Activated naive CD4-positive, alpha-beta T cell treated with anti-CD3 and anti-CD28 coated beads, Interleukin-2, amount 50 U/mL, for 72 hours (primary cell): Measurements from ENCODE around the gene RHOT2. TPM values are rescaled to one million over a fixed set of nuclear protein-coding genes. Genes with fewer than 3 reads are reported as not detected.
A peak's percentile ranks its signal among the peaks of the same experiment; 100 is the strongest.

ENCODE experiments used
- ATAC-seq, 2 donors: fragments of 150-1000 bp; cut with Tn5 transposase; 2 replicates each; pipeline ENCODE4 v1.10.0; 2021; ENCODE audit warnings: mild to moderate bottlenecking in 2 of 2, moderate library complexity in 2 of 2
- DNase-seq, 2 donors: peaks; one replicate each; pipeline ENCODE4 v3.0.0; 2021 to 2022; ENCODE audit warnings: low spot score in 2 of 2
- H3K27ac Mint-ChIP-seq, 2 donors: one replicate each; pipeline ENCODE4 v1.8.0; 2022; ENCODE audit warnings: mild to moderate bottlenecking in 2 of 2, mixed read lengths in 2 of 2
- H3K36me3 Mint-ChIP-seq, 2 donors: one replicate each; pipeline ENCODE4 v1.8.0; 2022; ENCODE audit warnings: mixed read lengths in 2 of 2
- H3K9me3 Mint-ChIP-seq, 2 donors: one replicate each; pipeline ENCODE4 v1.8.0; 2022; ENCODE audit warnings: mixed read lengths in 2 of 2
- total RNA-seq, 2 donors: library from RNA; stranded (reverse); gene quantifications; one replicate each; pipeline ENCODE4 v1.2.3, GENCODE V29; 2022

Gene RHOT2
- total RNA-seq = 100 to 1,000 TPM; 112 to 118 TPM

DNA sequence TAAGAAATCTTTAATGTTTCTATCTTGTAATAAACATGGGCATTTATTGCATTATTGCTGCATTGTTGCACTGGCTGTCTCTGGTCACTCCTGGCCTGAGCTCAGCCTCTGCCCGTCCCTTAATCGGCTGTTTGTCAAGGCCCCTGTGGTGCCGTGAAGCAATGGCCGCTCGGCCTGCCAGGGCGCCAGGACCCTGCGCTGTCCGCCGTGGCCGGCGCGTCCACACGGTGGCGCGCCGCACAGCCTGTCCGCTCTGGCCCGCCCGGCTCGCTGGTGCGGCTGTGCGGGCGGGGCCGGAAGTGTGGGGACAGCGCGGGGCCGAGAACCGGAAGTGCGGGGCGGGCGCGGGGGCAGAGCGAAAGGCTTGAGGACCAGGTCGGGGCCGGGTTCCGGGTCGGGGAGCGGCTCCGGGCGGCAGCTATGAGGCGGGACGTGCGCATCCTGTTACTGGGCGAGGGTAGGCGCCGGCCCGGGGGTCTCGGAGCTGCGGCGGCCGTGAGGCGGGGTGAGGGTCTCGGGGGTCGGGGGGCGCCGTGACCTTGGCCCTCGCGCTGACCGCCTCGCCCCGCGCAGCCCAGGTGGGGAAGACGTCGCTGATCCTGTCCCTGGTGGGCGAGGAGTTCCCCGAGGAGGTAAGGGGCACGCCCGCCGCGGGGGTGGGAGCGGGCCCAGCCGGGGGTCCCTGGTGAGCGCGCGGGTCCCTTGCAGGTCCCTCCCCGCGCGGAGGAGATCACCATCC, at the start of gene RHOT2:
Gene RHOT2 (plus strand): TSS at position 353 of the 739 bp plus-strand sequence. CDS start 68 bp downstream, at position 421.
- ATAC-seq (peak; percentile 95 to 97), DNase-seq (peak; percentile 96 to 97)
- peak within 1 kb of the TSS; percentile 87 for H3K27ac Mint-ChIP-seq
- H3K9me3 Mint-ChIP-seq = no peaks in the 10 kb centered on the region
- H3K36me3 Mint-ChIP-seq = no peaks in the 10 kb centered on the region

GRCh38 chr16:619476-620100, 48.3 kb upstream of the RHOT2 start:
- Mint-ChIP-seq H3K36me3 (no peaks in the 10 kb centered on the region), H3K27ac (peak overlapping the region in 1 of 2 donors; percentile 44), H3K9me3 (no peaks in the 10 kb centered on the region)
- DNase-seq = no peak
- ATAC-seq = no peak

- no peak for ATAC-seq
- no peak for DNase-seq
- H3K9me3 Mint-ChIP-seq = no peaks in the 10 kb centered on the region
- H3K27ac Mint-ChIP-seq = no peak overlapping the region
- no peaks in the 10 kb centered on the region for H3K36me3 Mint-ChIP-seq
Measured at GRCh38 chr16:620700-621525, 47.0 kb upstream of the RHOT2 start.

DNA sequence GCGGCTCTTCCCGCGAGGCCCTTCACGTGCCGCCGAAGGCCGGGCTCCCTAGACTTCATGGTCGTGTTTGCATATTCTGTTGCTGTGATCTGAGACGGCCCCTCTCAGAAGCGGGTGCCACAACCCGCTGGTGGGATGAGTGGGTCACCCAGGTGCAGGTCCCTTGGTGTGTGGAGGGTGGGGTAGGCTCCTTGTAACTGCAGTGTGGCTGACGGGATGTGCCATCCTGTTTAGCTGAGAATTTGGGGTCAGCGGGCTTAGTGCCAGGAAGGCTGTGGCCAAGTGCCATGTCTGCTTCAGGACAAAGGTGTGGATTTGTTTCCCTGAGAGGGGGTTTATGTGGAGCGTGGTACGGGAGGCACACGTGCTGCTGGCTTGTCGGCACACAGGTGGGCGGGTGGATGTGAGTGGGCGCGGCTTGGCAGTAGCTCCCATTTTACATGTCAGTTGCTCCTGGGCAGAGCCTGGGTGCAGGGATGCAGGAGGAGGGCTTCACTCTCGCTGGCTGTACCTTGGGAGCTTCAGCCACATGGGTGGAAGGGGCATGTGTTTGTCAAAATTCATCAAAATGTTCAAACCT, 46.3 kb upstream of the RHOT2 start:
- DNase-seq (no peak), ATAC-seq (no peak)
- no peaks in the 10 kb centered on the region for H3K36me3 Mint-ChIP-seq
- no peaks in the 10 kb centered on the region for H3K9me3 Mint-ChIP-seq
- H3K27ac Mint-ChIP-seq = no peak overlapping the region

DNA sequence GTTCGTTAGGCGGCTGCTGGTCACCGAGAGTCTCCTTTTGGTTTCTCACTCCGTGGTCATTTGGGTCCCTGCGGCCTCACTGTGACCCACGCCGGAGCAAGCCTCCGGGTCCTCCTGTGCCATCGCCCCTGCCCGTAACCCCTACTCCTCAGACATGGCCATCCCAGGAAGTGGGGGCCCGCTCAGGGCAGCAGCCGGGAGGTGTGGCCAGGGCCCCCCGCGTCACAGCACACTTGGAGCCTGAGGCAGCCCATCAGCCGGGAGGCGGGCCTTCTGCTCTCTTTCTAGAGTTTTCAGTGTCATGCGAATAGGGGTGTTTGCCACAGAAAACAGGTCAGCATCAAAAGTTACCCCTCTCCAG, 45.0 kb upstream of the RHOT2 start:
- no peak for ATAC-seq
- DNase-seq = no peak
- Mint-ChIP-seq H3K9me3 (no peaks in the 10 kb centered on the region), H3K27ac (no peak overlapping the region), H3K36me3 (no peaks in the 10 kb centered on the region)

DNA sequence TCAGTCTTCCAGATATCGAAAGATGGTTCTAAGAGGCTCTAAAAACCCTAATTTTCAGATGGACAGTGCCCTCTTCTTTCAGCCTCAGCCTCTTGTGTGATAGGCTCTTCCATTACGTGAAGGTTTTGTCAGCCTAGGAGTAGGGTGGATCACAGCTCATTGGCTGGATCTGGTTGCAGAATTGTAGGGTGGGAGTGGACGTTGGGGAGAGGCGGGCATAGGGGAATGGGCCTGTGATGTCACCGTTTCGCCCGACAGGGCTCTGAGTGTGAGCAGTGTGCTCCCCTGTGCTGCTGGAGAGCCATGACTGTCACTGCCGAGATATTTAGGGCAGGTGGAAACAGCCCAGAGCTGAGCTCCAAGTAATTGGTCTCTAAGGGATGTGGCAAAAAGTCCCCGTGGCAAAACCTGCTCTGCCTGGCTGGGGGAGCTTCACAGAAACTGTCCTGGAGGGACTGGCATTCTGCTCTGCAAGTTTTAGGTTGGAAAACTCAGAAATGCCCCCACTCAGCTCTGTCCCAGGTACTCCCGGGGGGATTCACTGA, 43.3 kb upstream of the RHOT2 start:
- ATAC-seq = no peak
- Mint-ChIP-seq H3K36me3 (no peaks in the 10 kb centered on the region), H3K27ac (no peak overlapping the region), H3K9me3 (no peaks in the 10 kb centered on the region)
- no peak for DNase-seq

DNA sequence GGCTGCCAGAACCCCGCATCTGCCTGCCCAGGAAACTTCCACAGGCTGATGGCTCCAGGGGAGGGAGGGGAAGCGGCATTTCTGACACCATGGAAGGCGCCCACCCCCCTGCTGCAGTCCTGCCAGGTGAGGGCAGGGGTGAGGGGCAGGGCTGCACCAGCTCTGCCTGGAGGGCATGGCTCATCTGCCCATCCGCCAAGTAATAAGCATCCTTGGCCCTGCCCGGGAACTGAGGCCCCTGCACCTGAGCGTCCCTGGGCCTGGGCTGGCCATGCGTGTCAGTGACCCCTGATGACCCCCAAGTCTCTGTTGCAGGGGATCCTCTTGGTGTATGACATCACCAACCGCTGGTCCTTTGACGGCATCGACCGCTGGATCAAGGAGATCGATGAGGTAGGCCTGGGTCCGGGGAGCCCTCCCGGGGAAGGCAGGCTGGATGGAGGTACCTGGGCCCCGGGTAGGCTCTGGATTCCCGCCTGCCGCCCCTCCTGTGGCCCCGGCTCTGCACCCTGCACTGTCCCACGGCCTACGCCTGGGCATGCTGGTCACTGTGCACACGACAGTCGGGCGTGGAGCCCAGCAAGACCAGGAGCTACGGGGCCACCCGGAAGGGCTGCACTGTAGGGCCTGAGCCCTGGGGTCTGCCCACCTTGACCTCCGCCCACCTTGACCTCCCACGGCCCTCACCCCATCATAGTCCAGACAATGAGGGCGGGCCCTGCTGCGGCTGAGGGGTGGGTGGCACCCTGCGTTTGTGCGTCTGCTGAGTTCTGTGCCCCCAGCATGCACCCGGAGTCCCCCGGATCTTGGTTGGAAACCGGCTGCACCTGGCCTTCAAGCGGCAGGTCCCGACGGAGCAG, 42.6 kb upstream of the RHOT2 start:
- Mint-ChIP-seq H3K9me3 (no peaks in the 10 kb centered on the region), H3K36me3 (no peaks in the 10 kb centered on the region), H3K27ac (no peak overlapping the region)
- no peak for DNase-seq
- ATAC-seq = no peak

GRCh38 chr16:625977-626765, 41.8 kb upstream of the RHOT2 start:
- Mint-ChIP-seq H3K36me3 (no peaks in the 10 kb centered on the region), H3K27ac (peak overlapping the region in 1 of 2 donors; percentile 50)

DNA sequence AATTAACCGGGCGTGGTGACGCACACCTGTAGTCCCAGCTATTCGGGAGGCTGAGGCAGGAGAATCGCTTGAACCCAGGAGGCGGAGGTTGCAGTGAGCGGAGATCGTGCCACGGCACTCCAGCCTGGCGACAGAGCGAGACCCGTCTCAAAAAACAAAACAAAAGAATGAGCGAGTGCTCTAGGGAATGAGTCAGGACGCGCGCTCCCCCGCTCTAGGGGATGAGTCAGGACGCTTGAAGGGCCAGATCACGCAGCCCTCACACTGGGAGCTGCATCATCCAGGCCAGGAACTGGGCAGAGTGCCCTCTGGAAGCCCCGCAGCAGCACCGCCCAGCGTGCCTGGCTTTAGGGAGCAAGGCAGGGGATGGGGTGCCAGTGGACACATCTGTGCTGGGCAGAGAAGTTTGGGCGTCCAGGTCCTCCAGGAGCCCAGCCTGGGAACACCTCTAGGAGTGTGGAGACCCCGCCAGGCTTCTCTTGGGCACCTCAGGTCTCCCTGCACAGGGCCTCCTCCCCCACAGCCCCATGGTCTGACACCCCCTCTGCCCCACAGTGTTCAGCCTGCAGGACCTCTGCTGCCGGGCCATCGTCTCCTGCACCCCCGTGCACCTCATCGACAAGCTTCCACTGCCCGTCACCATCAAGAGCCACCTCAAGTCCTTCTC, 41.0 kb upstream of the RHOT2 start:
- ATAC-seq (peak; percentile 12 to 17), DNase-seq (no peak)
- H3K27ac Mint-ChIP-seq = peak overlapping the region in 1 of 2 donors; percentile 50
- H3K9me3 Mint-ChIP-seq = no peaks in the 10 kb centered on the region
- no peaks in the 10 kb centered on the region for H3K36me3 Mint-ChIP-seq

More at GRCh38 chr16:625977-626765, 41.8 kb upstream of the RHOT2 start:
- DNase-seq (no peak), ATAC-seq (no peak)
- no peaks in the 10 kb centered on the region for H3K9me3 Mint-ChIP-seq

DNA sequence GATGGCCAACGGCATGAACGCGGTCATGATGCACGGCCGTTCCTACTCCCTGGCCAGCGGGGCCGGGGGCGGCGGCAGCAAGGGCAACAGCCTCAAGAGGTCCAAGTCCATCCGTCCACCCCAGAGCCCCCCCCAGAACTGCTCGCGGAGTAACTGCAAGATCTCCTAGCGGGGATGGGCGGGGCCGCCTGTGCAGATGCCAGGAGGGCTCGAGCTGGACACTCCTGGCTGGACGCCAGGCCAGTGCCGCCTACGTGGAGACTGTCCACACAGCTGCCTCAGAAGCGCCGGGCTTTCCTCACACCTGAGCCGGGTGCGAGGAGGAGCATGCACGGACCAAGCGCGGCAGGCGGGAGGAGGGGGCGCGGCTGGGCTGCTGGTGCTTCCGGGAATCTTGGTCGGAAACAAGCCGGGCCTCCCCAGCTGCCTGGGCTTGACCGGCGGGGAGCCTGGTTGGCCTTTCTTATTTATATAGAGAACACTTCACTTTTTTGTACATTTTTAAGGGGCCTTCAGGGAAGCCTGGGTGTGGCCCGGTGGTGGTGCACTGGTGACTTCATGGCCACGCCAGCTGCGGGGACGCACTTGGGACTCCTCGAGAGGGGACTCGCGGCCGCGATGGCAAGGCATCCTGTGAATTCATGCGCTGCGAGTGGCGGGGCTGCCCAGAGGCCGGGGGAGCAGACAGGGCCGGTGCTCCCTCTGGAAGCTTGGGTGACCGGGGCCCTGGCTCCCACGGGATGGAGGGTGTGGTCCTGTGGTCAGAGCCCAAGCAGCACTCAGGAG, 40.3 kb upstream of the RHOT2 start:
- DNase-seq = no peak
- Mint-ChIP-seq H3K27ac (no peak overlapping the region), H3K9me3 (no peaks in the 10 kb centered on the region), H3K36me3 (no peaks in the 10 kb centered on the region)
- no peak for ATAC-seq

DNA sequence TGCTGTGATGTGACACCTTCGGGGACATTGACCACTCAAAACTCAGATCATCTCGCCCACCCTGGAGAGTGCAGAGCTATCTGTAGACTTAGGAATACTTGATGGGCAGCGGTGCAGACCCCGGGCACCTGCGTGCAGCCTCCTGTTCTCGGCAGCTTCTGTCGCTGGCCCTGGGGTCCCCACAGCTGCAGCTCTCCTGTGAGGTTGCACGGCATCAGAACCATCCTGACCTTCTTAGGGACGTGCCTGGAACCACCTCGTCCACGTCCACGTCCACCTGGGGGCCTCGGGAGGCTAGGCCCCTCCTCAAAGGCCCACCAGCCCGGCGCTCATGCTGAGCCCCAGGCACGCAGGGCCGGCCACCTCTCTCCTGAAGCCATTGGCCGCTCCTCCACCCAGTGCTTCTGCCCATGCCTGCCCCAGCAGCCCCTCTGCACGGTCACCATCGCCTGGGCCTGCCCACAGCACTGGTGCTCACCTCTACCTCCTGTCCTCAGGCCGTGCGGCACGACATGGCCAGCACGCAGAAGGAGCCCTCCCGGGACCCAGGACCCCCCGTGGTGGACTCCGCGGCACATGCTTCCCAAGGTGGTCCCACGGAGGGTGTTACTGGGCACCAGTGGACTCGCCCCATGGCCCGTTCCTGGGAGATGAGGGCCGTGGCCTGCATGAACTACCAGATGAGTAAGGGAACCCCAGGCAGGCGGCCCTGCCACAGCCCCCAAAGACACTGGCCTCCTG, 39.4 kb upstream of the RHOT2 start:
- Mint-ChIP-seq H3K27ac (no peak overlapping the region), H3K36me3 (no peaks in the 10 kb centered on the region), H3K9me3 (no peaks in the 10 kb centered on the region)
- DNase-seq = no peak
- ATAC-seq = peak in 1 of 2 donors; percentile 3

DNA sequence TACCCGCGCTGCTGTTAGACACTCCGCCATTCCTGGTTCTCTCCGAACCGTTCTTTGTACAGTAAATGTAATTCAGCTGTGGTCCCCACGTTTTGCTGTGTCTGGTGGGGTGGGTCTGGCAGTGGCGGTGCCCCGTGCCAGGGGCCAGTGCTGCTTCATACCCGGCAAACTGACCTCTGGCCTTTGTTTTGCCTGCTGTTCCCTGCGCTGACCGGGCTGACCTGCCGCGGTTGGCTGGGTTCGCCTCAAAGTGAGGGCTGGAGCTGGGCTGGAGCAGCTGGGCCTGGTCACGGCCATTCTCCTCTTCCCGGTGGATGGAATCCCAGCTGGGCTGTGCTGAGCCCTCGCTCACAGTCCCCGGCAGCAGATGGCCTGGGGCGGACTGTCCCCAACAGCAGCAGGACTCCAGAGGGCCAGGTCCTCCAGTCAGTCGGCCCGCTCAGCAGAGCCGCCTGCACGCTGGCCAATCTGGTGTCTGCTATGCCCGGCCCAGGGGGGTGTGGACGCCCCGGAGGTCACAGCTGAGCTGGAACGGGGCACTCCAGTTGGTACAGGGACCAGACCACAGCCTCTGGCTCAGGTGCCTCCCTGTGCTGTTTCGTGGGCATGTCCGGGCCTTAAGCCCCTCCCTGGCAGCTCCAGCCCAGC, 38.6 kb upstream of the RHOT2 start:
- Mint-ChIP-seq H3K36me3 (no peaks in the 10 kb centered on the region), H3K9me3 (no peaks in the 10 kb centered on the region), H3K27ac (no peak overlapping the region)
- no peak for ATAC-seq
- no peak for DNase-seq

DNA sequence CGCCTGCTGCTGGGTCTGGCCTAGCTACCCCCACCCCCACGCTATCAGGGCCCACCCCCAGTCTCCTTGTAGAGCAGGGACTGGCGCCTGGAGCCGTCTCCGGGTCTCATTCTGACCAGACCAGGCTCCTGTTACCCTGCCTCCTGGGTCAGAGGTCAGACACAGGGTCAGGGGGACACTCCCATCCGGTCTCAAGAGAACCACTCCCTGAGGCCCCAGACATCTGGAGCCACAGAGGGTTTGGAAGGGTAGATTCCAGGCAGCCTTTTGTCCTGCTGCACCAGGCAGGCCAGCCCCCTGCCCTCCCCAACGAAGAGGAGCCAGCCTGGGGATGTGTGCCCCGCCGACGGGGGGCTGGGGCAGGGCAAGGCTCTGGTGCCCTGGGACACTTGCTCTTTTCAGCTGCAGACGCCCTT, 38.1 kb upstream of the RHOT2 start:
- Mint-ChIP-seq H3K9me3 (no peaks in the 10 kb centered on the region), H3K27ac (no peak overlapping the region), H3K36me3 (no peaks in the 10 kb centered on the region)
- DNase-seq (no peak), ATAC-seq (no peak)
